Activated CD8-positive, alpha-beta memory T cell treated with anti-CD3 and anti-CD28 coated beads for 24 hours (primary cell): Measurements from ENCODE around the gene ADAMTSL1.

ENCODE experiments used
- DNase-seq: peaks from one replicate; pipeline ENCODE4 v3.0.0-alpha.2; 2020

ADAMTSL1 gene

DNA sequence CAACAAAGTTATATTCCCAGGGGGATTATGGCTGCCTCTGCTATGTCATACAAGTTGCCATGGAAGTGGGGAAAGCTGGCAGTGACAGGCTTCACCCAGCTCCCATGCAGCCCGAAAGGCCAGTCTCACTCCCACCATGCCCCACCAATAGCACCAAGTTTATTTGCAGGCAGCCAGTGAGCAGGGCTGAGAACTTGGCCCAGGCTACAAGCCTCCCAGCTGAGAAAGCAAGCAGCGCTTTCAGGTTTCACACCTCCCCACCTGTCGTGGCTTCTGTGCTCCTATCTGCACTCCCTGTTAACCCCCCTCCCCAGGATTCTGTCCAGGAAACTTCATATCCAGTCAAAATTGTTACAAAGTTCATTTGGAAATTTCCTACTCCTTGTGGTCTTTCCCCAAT is 404.0 kb downstream of the ADAMTSL1 start:
- DNase-seq, result no peak

- DNase-seq, result no peak
Observed at GRCh38 chr9:18881758-18882157, 407.8 kb downstream of the ADAMTSL1 start.

- DNase-seq, result no peak
Observed at GRCh38 chr9:18887546-18887945, 413.6 kb downstream of the ADAMTSL1 start.

DNA sequence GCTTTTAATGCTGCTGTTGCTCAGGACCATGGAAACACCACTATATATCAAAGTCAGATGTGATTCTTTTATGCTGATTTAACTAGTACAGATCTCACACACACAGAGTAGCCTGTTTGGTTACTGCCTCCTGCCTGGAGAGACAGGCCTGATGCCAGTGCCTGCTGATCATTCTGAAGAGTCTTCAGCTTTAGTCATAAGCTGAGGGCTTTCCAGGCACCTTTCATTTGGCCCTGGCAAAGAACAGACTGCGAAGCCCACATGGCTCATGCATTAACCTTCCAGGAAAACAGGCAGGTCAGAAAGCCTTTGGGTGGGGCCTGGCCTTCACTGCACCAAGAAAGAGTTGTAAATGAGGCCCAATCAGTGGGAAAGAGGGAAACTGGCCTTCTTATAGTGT is 414.3 kb downstream of the ADAMTSL1 start:
- DNase-seq, result no peak

GRCh38 chr9:18889550-18889949 is 415.6 kb downstream of the ADAMTSL1 start:
- no peak for DNase-seq

GRCh38 chr9:18890372-18890771 is 416.4 kb downstream of the ADAMTSL1 start:
- no peak for DNase-seq

GRCh38 chr9:18891946-18892670 is 418.2 kb downstream of the ADAMTSL1 start:
- no peak for DNase-seq

DNA sequence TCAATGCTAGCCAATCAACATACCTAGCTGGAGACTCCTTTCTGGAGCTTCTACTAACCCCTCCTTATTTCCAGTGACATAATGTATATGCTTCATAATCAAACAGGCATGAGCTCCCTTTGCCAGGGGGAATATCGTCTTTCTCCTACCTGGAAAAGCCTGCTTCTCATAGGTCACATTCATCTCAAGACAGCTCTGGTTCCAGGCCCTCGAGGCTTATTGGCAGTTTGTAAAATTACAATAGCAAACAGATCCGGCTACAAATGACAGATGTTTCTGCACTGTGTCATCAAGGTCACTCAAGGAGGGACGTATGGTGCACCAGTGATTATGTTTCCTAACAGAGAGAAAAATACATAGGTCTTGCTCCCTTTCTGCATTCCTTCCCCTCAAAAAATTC is 419.1 kb downstream of the ADAMTSL1 start:
- DNase-seq, result no peak

- DNase-seq, result no peak
Observed at GRCh38 chr9:18893491-18893890, 419.5 kb downstream of the ADAMTSL1 start.

DNA sequence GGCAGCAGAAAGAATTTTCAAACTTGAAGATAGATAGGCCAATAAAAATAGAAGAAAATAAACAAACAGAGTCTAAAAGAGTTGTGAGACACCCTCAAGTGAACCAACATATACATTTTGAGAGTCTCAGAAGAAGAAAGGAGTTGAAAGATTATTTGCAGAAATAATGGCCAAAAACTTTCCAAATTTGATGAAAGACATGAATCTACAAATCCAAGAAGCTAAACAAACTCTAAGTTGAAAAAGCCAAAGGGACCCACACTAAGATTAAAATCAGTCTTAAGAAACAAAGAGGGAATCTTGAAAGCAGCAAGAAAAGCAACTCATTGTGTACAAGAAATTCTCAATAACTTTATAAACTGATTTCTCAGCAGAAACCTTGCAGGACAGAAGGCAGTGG is 422.1 kb downstream of the ADAMTSL1 start:
- DNase-seq, result no peak

DNA sequence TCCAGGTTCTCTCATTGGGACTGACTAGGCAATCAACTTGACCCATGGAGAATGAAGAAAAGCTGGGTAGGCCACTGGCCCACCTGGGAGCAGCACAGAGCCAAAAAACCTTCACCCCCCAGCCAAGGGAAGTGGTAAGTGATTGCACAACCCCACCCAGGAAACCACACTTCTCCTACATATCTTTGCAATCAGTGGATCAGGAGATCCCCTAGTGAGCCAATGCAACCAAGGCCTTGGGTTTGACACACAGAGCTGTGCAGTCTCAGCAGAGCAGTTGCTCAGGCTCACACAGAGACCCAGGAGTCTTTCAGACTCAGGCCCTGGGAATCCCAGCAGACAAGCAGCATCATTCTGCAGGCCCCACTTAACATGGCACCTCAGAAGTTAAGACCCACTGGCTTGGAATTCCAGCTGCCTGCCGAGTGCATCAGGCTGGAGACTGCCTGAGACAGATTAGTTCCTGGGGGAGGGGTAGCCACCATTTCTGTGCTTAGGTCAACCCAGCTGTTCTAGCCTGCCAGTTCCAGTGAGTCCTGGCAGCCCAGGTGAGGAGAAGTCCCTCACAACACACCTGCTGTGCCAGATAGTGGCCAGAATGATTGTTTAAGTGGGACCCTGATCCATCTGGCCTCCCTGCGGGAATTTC is 422.7 kb downstream of the ADAMTSL1 start:
- DNase-seq, result no peak

GRCh38 chr9:18903450-18903849 is 429.5 kb downstream of the ADAMTSL1 start:
- no peak for DNase-seq

DNA sequence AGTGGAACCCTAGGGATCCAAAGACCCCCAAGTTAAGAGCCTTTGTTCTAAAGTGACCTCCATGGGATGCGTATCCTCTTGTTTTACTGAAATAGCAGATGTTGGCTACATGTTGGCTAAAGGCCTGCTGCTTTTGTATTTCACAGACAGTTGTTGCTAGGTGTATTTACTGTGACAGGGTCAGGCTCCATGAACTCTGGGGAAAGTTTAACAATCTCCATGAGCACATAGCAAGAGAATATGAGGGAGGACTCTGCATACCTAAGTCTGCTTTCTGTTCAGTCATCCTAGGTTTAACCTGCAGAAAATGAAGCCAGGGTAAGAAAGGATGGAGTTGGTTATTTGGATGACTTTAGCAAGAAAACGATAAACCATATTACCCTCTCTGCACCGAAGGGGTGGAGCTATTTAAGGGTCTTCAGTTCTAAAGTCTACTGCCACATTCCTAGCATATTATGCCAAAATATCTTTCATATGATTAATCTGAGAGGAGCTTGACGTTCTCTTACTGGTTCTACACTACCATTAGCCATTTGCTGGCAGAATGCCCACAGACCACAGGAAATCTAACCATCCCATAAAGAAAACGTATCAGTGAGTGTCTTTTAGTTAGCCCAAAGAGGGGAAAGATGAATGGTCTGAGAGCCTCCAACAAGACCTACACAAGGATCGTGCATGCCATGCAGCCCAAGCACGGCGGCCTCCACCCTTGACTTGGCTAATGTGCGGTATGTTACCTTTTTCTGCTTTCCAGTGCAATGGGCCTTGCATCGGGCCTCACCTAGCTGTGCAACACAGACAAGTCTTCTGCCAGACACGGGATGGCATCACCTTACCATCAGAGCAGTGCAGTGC is 431.3 kb downstream of the ADAMTSL1 start:
- DNase-seq, result no peak

- no peak for DNase-seq
Observed at GRCh38 chr9:18905883-18906629, 432.1 kb downstream of the ADAMTSL1 start.

DNA sequence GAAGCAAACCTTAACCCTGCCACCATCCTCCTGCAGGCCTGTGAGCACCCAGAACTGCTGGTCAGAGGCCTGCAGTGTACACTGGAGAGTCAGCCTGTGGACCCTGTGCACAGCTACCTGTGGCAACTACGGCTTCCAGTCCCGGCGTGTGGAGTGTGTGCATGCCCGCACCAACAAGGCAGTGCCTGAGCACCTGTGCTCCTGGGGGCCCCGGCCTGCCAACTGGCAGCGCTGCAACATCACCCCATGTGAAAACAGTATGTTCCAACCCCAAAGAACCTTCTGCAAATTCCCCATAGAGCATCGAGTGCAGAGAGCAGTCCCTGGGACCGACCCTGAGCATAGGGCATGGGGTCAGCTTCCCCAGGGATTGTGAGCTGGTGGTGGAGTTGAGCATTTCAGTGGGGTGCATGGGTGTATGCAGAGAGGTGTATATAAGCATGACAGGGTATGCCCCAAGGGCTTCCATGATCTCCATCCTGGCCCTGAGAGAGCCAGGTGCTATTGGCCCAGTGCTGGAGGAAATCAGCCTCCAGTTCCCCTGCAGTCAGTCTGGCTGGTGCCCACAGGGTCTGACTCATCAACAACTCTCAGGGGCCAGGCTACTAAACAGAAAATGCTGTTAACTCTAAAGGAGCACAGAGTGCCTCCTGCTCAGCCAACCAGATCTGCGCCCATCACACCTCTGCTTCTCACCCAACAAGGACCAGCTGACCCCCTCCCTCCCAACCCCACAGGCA is 432.9 kb downstream of the ADAMTSL1 start:
- no peak for DNase-seq

GRCh38 chr9:18907927-18908625 is 434.1 kb downstream of the ADAMTSL1 start:
- DNase-seq, result no peak

DNA sequence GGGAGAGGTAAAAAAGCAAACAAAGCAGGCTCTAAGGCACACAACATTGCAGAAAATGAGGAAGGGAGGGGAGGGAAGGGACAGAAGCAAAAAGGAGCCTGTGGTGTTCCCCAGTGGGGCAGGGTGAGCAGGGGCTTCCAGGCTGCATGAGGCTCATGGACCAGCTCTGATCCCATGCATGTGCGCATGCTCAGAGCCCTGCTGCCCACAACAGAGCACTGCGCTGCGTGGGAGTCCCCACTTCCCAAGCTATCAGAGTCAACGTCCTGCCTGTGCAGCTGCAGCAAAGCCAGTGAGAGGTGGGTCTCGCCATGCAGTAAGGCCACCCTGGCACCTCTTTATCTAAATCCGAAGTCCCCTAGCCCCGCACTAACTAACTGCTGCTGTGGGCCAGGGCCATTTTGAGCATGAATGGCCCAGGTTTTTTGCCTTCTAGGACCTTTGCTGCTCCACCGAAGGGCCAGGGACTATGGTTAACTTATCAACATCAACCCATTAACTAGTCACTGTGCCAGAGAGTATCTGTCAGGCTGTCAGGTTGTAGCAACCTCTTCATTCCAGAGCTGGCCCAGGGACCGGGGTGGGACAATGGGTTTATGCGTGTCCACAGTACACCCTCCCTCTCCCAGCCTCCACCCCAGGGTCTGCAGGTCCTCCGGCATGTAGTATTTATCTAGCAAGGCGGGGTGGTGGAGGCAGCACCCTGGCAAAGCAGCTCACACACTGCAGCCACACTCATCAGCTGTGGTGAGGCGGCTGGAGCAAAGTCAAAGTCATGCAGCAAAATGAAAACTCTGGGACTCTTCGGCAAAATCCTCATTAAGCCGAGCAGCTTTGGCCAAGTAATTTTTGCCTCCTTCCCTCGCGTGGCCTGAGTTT is 435.4 kb downstream of the ADAMTSL1 start:
- no peak for DNase-seq

- no peak for DNase-seq
Observed at GRCh38 chr9:18910435-18910834, 436.5 kb downstream of the ADAMTSL1 start.

DNA sequence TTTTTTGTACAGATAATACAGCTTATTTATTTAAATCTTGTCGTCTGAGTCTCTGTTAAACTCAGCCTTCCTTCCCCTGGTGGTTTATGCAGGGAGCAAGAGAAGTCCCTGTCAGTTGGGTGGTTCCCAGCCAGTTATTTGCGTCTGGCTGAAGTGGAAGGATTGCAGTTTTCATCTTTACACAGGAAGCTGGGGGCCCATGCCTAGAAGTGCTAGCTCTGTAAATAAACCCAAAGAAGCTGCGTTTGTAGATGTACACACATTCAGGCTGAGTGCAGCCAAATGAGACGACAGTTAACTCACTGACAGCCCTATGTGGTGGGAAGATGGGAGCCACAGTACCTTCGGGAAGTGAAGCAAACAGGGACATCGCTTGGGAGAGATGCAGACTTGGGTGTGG is 437.0 kb downstream of the ADAMTSL1 start:
- DNase-seq, result no peak

DNA sequence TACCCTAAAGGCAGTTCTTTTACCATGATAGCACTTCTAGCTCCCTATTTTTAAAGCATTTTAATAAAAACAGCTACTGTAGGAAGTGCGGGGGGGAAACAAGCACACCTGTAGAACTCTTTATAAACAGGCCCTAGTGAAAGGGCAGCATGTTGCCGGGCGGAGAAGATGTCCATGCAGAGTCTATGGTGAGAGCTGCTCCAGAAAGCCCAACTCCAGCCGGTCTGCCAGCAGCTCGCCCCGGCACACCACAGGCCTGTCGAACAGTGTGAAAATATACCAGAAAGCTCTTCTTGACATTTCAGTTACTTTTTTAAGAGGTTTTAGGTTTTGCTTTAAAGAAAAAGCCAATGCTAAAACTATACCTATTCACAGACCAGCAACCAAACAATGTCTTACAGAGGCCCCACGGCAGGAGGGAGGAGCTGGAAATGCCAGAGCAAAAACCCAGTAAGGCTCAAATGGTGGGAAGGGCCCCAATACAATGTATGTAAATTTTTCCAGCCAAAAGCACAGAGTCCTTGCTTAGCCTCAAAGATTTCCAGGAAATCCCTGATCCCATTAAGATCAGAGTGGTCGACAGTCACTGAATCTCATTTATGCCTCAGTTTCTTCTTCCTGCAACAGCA is 437.9 kb downstream of the ADAMTSL1 start:
- no peak for DNase-seq
